Fibroblast of gingiva (primary cell): ENCODE measurements around the gene MMP1.

Experiments used
- DNase-seq: peaks from one replicate; pipeline ENCODE4 v3.0.0-alpha.2; 2011; ENCODE audit warnings: low read depth

The MMP1 gene

DNA sequence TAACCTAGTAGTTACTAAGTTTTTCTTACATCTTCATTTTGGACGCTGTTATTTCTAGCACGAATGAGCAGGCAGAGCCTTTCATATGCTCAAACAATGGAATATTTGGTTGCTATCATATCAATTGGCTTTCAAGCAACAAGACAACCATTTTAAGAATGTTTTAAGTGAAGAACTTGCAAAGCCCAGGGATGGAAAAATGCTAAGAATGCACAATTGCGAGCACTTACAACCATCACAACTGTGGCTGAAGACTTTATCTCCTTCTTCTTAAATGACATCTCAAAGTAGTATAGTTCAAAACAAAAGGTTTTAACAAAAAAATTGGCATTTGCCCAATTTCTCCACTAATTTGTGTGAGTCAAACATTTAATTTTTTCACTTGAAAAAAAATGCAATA, 8.3 kb upstream of the MMP1 start:
- DNase-seq = peak; percentile 14

DNA sequence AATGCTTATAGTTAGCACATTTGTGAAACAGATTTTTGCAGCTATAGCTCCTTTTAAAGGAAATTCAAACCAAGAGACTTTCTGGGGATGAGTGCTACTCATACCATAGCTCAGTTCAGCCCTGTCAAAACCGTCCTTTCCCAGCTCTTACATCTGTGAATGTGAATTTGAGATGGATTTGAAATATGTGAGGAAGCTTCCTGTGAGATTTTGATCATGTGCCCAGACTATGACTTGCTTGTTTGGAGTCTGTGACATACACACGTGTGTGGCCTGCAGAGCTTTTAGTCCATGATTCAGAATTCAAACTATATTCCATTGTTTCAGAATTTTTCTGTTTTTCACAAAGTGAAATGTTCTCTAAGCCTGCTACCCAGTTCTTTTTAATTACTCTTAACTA, 4.4 kb upstream of the MMP1 start:
- peak; percentile 91 for DNase-seq

DNA sequence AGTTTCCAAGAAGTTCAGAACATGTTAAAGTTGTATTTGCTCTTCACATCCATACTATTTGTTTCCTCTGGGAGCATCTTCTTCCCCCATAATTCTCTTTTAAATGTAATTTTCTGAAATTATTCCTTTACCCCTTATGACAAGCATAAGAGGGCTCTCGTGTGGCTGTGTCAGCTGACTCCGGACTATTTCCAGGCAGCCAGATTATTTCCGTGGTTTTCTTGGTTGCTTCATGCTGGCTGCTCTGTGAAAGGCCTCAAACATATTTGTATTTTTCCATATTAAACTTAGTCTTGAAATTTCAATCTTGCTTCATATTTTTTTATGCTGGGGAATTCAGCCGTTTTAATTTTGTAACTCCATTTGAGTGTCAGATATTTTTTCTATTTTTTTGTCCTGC, 2.8 kb upstream of the MMP1 start:
- DNase-seq = peak; percentile 73

DNA sequence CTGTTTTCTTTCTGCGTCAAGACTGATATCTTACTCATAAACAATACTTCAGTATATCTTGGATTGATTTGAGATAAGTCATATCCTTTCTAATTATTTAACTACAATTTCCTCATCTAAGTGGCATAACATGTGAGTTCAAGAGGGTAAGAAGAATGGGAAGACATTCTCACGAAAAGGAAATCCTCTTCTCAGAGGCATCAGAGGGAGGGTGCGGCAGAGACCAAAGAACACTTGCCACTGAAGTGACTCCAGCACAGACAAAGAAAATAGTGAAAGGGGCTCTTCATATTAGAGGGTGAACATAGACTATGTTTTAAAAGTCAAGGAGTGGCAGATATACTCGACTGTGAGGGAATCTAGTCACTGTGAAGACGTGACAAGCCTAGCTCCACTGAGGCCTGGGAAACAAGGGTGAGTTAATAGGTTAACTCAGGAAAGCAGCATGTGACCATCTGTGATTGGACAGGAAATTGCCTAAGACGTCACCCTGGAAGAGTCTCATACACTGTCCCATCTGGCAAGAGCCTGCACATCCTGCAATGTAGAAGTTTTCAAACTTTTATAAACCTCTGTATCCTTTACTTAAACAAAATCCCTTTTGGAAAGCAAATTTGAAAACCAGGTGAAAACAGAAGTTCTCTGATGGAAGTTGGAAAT, 1.9 kb upstream of the MMP1 start:
- peak; percentile 69 for DNase-seq

DNA sequence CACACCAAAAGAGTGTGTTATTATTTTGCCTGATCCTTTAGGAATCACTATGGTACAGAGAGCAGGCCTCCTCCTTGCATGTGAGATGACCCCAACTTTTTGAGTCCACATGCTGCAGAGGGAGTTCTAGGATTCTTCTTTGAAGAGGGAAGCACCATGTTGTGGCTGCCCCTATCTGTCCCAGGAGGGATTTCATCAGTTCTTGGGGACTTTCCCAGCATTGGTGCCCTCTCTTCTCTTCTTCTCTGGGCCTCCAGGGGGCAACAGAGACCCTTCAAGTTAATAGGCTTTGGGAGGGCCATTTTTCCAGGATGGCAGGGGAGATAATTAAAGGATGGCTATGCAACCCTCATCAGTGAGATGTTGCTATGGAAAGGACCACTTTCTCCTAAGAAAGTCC, 3.6 kb downstream of the MMP1 start:
- peak; percentile 26 for DNase-seq

DNA sequence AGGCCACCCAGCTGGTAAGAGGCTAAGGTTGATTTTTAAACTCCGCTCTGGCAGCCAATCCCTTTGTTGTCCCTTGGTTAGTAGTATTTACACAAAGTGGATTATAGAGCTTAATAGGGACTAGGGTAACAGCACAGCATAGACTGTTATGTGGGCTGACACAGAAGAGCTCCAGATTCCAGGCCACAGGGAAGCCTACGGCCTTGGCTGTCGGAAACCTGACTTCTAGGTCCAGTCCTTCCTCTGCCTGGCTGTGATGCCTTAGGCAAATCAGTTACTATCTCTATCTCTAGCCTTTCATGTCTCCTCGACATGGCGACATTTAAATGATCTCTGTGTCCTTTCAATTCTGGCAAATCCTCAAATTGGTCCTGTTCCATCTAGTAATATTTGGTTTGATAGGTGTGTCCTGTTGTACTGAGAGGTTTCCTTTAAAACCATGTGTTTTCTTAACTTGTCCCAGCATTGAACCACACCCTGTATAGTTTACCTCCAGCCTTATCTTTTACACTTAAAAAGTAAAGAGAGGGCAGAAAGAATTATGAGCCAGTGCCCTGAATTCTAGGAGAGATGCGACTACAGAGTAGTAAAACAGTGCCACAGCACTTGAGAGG, 4.2 kb downstream of the MMP1 start:
- no peak for DNase-seq

DNA sequence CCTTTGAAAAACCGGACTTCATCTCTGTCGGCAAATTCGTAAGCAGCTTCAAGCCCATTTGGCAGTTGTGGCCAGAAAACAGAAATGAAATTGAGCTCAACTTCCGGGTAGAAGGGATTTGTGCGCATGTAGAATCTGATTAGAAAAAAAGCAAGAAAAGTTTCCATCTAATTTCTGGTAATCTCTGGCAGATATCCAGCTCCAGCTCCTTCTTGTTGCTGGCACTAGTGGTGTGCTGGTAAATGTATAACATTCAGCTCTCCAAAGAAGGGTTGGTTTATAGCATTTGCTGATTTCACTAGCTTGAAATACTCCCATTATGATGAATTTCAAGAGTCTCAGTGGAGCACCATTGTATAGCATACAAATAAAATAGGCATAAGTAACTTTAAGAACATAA, 5.4 kb downstream of the MMP1 start:
- no peak for DNase-seq

DNA sequence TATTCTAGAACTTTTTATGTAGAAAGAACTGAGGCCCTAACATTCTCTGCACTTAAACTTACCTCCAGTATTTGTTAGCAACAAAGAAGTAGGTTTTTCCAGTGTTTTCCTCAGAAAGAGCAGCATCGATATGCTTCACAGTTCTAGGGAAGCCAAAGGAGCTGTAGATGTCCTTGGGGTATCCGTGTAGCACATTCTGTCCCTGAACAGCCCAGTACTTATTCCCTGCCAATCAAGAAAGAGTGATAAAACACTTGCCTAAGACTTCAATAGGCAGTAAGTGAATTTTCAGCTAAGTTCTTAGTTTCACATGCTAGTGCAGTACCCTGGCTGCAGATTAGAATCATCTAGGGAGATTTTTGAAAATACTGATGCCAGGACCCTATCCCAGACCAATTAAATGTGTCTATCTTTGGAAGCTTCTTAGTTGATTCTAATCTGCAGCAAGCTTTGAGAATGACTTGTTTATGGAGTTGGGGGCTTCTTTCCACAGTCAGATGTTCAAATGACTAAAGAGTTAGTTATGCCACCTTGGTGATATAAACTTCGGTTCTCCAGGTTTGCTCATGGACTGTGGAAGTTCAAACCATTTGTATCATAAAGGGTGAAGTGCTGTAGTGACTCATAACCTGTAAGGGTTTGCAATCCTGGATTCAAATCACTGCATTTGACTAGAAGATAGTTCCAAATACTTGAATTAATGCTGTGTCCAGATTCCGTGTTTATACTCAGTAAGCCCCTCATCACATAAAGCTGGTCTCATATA, 6.5 kb downstream of the MMP1 start:
- no peak for DNase-seq

DNA sequence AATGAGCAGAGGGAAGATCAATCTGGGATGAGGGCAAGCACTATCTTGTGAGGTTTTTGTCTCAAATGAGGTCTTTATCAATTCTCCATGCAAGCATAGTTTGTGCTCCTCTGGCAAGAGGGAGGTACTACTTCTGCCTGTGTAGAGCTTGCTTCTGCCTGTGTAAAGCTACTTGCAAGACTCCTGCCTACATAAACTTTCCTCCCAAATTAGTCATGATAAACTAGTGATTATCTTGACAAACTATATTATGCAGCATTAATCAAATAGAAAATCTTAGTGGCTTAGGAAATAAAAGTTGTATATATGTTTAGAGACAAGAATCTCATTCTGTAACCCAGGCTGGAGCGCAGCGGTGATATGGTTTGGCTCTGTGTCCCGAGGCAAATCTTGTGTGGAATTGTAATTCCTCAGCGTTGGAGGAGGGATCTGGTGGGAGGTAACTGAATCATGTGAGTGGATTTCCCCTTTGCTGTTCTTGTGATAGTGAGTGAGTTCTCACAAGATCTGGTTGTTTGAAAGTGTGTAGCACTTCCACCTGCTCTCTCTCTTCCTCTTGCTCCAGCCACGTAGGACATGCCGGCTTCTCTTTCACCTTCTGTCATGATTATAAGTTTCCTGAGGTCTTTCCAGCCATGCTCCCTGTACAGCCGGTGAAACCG, 9.5 kb downstream of the MMP1 start:
- DNase-seq = no peak

DNA sequence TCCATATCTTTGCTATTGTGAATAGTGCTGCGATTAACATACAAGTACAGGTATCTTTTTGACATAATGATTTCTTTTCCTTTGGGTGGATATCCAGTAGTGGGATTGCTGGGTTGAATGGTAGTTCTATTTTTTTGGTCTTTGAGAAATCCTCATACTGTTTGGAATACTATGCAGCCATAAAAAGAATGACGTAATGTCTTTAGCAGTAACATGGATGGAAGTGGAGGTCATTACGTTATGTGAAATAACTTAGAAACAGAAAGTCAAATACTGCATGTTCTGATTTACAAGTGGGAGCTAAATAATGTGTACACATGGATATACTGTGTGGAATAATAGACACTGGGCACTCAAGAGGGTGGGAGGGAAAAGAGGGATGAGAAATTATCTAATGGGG, 13.6 kb downstream of the MMP1 start:
- no peak for DNase-seq

DNA sequence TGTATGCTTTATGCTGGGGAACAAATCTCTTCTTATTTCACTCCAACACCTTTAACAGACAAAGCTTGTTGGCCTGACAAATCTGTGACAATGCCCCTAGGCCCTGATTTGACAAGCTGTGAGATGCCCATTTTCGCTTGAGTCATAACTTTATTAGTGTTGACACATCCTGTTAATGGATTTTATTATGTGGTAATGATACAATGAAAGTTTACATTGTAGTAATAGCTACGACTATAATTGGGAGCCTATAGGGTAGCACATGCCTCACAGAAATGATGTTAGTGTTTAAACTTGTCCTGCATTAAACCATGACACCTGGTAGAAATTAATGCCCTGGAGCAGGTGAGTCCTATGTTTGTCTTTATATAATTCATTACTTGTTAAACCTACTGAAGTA, 14.2 kb downstream of the MMP1 start:
- DNase-seq = no peak

DNA sequence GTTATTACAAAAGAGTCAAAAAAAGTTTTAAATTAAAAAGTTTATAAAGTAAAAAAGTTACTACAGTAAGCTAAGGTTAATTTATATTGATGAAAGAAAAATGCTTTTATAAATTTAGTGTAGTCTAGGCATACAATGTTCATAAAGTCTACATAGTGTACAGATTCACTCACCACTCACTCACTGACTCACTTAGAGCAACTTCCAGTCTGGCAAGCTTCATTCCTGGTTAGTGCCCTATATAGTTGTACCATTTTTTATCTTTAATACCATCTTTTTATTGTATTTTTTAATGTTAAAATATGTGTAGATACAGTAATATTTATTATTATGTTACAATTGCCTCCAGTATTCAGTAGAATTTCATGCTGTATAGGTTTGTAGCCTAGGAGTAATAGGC, 14.9 kb downstream of the MMP1 start:
- DNase-seq = no peak

DNA sequence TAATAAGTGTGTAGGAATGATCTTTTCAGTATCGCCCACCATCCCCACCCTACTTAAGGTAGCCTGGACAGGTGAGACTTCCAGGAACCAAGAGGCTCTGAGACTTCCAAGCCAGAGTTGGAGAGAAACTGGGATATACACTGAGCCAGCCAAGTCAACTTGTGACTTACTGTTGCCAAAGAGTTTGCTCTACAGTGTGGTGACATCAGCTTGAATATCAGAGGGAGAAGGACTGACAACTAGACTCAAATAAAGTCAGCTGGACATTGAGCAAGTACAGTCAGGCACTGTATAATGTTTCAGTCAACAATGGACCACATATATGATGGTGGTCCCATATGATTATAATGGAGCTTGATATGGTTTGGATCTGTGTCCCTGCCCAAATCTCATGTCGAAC, 16.3 kb downstream of the MMP1 start:
- no peak for DNase-seq

DNA sequence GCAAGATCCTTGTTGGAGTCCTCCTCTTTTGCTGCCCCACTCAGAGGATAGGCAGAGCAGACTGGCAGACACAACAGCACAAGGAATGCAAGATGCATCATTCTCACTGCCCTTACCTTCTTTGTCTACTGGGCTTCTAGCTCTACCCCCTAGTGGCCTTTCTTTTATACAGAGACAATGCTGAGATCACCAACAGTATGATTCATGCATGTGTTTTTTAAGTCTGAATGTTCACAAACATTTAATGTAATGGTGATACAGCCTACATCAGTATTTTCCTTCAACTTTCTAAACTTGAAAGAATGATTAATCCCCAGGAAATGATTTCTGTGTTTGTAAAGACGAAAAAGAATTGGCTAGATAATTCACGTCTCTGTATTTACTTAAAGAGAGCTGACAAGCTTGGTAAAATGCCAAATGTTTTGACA, 17.5 kb downstream of the MMP1 start, which contains the start of gene MMP10:
MMP10 (minus strand) TSS at position 138 of the 428 bp plus-strand sequence; CDS start at position 101, 37 bp downstream.
- peak; percentile 47 for DNase-seq

DNA sequence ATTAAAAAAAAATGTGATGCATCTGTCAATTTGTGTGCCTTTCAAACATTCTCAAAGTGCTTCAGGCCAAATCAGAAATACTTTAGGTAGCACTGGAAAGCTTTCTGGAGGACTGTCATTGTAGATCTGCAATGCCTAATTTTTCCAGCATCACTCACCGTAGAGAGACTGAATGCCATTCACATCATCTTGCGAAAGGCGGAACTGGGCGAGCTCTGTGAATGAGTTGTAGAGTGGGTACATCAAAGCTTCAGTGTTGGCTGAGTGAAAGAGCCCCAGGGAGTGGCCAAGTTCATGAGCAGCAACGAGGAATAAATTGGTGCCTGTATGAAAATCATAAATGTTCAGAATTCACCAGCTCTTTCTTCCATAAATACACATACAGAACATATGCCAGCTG, 21.5 kb downstream of the MMP1 start:
- no peak for DNase-seq

DNA sequence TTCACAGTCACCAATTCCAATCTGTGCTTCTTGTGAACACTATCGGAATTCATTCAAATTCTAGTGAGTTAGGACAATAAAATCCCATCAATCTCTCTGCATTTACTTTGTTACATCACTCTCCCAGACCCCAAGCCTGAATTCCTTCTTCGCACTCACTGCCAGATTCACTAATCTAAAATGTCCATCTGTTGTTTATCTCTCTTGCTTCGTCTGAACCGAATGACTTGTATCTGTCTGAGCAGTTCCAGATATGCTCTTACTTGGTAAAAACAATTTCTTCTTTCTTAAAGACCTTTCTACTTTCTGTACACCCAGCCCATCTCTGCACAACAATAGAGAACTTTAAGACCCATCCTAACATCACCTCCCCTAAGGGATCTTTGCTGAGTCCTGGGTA, 24.6 kb downstream of the MMP1 start:
- DNase-seq = no peak

DNA sequence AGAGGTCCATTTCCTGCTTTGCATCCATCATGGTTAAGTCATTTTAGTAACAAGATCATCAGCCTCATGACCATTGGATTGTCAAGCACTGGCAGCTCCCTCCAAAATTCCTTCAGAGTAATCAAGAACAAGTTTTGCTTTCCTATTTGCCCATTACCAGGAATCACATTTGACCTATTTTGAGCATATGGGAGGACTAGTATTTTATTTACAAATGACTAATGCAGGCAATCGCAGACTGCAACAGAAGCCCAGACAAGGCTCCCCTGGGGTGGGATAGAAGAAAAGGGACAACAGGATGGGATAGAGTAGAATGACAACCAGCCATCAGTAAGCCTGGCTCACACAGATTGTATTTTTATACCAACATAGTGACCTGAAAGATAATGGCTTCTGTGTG, 26.6 kb downstream of the MMP1 start:
- DNase-seq = peak; percentile 23

DNA sequence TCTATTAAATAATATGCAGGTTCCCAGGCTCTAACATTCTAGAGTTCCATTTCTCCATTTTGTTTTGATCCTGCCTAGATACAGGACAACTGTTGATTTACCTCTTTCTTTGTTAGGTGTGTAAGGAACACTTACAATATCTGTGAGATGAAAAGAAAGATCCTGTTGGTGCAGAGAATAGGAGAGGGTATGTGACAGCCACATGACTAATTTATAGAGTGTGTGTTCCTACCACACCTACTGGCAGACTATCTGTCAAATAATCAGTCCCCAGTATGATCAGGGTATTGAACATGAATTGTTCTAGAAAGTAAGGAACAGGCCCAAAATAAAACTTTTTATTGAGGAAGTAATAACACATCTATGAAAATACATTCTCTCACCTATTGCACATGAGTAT, 27.8 kb downstream of the MMP1 start:
- DNase-seq = no peak

DNA sequence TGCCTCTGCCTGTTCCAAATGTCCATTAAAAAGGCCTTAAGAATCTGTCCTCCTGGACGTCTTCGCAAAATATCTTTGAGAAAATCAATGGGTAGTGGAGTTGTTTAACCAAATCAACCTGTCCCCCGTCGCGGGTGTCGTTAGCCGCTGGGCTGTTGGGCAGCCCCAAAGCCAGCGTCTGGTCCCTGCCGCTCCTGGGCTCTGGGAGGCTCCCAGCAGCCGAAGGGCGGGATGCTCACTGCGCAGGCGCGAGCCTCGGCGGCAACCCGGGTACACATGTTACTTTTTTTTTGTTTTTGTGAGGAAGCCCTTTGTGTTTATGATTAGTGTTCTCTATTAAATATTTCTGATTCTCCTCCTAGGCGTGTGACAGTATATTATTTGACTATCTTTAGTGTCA, 30.2 kb downstream of the MMP1 start:
- DNase-seq = no peak

DNA sequence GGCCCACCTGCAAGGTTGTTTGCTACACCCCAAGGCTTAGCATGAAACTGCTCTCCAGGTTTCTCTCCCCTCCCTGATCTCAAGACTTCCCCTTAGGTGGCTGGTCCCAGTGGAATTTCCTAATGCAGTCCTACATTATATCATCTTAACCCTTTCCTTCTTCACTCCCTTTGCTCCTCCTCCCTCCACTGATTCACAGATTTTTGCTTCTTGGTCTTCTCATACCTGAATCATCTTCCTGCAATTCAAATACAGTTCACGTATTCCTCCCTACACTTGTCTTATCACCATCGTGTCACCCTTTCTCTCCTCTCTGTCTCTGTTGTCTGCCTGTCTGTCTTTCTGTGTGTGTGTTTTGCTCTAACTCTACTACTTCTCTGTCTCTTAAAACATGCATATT, 34.5 kb downstream of the MMP1 start:
- DNase-seq = no peak

DNA sequence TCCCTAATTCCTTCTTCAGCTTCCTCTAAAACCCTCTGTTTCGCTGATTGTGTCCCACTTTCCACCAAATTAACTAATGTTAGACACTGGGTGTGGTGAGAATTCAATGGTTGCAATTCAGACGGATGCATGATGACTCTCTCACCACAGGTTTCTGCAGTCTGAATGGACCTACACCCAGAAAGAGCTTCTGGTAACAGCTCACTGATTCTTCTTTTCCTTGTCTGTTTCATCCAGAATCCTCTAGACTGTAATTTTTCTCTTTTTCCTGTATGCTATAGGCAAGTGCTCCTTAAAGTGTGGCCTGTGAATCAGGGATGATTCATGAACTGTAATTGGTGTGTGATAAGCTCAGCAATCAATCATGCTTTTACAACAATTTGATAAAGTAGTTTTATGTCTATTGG, 35.6 kb downstream of the MMP1 start:
- DNase-seq = no peak

DNA sequence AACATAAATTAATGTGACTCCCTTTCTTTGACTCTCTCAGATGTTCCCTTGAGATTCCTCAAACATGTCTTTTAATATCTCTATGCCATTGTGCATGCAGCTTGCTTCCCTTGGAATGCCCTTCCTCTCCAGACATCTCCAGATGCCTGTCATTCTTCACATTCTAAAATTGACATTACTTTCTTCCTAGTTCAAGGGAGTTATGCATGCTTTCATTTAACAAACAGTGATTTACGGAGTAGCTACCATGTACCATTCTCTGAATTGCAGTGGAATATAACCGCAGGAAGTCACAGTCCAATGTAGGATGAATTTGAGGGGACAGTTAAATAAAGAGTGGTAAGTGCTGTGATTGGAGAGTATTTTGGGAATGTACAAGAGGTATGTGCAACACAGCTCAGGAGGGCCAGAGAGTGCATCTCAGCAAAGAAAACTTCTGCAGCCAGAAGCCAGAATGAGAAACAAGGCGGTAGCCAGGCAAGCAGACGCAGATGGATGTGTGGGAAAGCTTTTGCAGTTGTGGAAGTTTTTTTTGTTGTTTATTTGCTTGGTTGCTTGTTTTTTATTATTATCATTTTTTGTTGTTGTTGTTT, 36.2 kb downstream of the MMP1 start:
- no peak for DNase-seq
